GM12892 (cell line): Measurements from ENCODE around the gene MED15.
"Not testable (repeated sequence)": the region's sequence is repeated elsewhere in the genome, so short reads cannot be mapped to it uniquely, and the experiment has no call there.

Experiments
- DNase-seq: peaks from one replicate; pipeline ENCODE4 v3.0.0; 2011; ENCODE audit not compliant: insufficient read length
- FAIRE-seq: peaks from 2 replicates; lab custom pipeline; 2011; peaks lifted over from hg19 to GRCh38; lab: Jason Lieb, UNC
- POLR2A ChIP-seq: IDR thresholded peaks from 2 replicates; pipeline ENCODE4 v1.6.1; 2011; ENCODE audit warnings: low read depth, low read length, control low read depth
- POLR2AphosphoS5 ChIP-seq: IDR thresholded peaks from 2 replicates; pipeline ENCODE4 v1.6.1; 2011; ENCODE audit warnings: low read depth, low read length, control low read depth
- TAF1 ChIP-seq: IDR thresholded peaks from 2 replicates; pipeline ENCODE4 v1.6.1; 2011; ENCODE audit warnings: low read depth, mild to moderate bottlenecking, control low read depth, low read length, borderline replicate concordance

Gene MED15

GRCh38 chr22:20613301-20613700 is 105.9 kb downstream of the MED15 start:
- DNase-seq (no peak), FAIRE-seq (no peak)
- no peak for TF ChIP-seq POLR2AphosphoS5
- TF ChIP-seq TAF1: no peak
- no peak for TF ChIP-seq POLR2A

GRCh38 chr22:20615021-20615420 is 107.6 kb downstream of the MED15 start:
- no peak for DNase-seq
- TF ChIP-seq POLR2AphosphoS5 (no peak), POLR2A (no peak), TAF1 (no peak)

GRCh38 chr22:20615533-20616450 is 108.4 kb downstream of the MED15 start:
- FAIRE-seq (no peak), DNase-seq (no peak)
- TF ChIP-seq TAF1 (no peak), POLR2A (no peak), POLR2AphosphoS5 (no peak)

More at GRCh38 chr22:20615021-20615420, 107.6 kb downstream of the MED15 start:
- FAIRE-seq: peak; percentile 50

- FAIRE-seq: no peak
Measured at GRCh38 chr22:20616451-20617043, 109.1 kb downstream of the MED15 start.

GRCh38 chr22:20618488-20618887 is 111.1 kb downstream of the MED15 start:
- FAIRE-seq (no peak), DNase-seq (no peak)
- TF ChIP-seq TAF1 (no peak), POLR2AphosphoS5 (no peak), POLR2A (no peak)

More at GRCh38 chr22:20616451-20617043, 109.1 kb downstream of the MED15 start:
- TF ChIP-seq POLR2AphosphoS5 (no peak), TAF1 (no peak), POLR2A (no peak)
- DNase-seq: no peak

- TF ChIP-seq TAF1: no peak
- no peak for TF ChIP-seq POLR2AphosphoS5
- no peak for TF ChIP-seq POLR2A
- no peak for DNase-seq
- no peak for FAIRE-seq
Measured at GRCh38 chr22:20619045-20619892, 111.9 kb downstream of the MED15 start.

GRCh38 chr22:20619893-20620194 is 112.4 kb downstream of the MED15 start:
- DNase-seq, FAIRE-seq: not testable (repeated sequence)

- TF ChIP-seq TAF1: no peak
- no peak for TF ChIP-seq POLR2AphosphoS5
- no peak for TF ChIP-seq POLR2A
- DNase-seq: no peak
- FAIRE-seq: no peak
Measured at GRCh38 chr22:20621162-20621561, 113.8 kb downstream of the MED15 start.

- no peak for TF ChIP-seq TAF1
- TF ChIP-seq POLR2A: no peak
- TF ChIP-seq POLR2AphosphoS5: no peak
- FAIRE-seq: no peak
- DNase-seq: no peak
Measured at GRCh38 chr22:20622650-20623339, 115.4 kb downstream of the MED15 start.

GRCh38 chr22:20624161-20624616 is 116.8 kb downstream of the MED15 start:
- TF ChIP-seq POLR2A (no peak), POLR2AphosphoS5 (no peak), TAF1 (no peak)
- FAIRE-seq: peak; percentile 94
- DNase-seq: no peak

- FAIRE-seq: peak; percentile 38
- TF ChIP-seq TAF1 (no peak), POLR2A (0 out of 2 replicates have a peak, but pooled peaks have one; percentile 47), POLR2AphosphoS5 (no peak)
- DNase-seq: no peak
Measured at GRCh38 chr22:20625270-20625669, 117.9 kb downstream of the MED15 start.
